ENCODE data around the gene SRMS. TPM values are rescaled to one million over a fixed set of nuclear protein-coding genes. Genes with fewer than 3 reads are reported as not detected.

SRMS gene
- polyA plus RNA-seq, 1 donor (not counting 4 experiments of a cell fraction or from before 2014, with no cell fraction given), result 0.10 TPM

- Histone ChIP-seq H3K9me1 (ENCODE audit: control insufficient read depth, extremely low read depth, insufficient read depth, low read length) (no peaks in the 10 kb centered on the region), H4K20me1 (ENCODE audit: control insufficient read depth, extremely low read depth, insufficient read depth, low read length) (no peaks in the 10 kb centered on the region), H3K27ac (ENCODE audit: control insufficient read depth, insufficient read depth, low read length) (peak overlapping the region; percentile 51), H3K79me2 (ENCODE audit: control insufficient read depth, insufficient read depth, low read length) (no peaks in the 10 kb centered on the region), H3K4me3 (ENCODE audit: control insufficient read depth in 2 of 3, extremely low read depth in 1 of 3, insufficient read depth in 2 of 3, low read depth in 1 of 3, low read length in 3 of 3) (peak overlapping the region; percentile 64 to 81 (median 71)), H3K36me3 (ENCODE audit: control insufficient read depth in 2 of 2, extremely low read depth in 1 of 2, insufficient read depth in 2 of 2, low read length in 2 of 2) (peaks cover 0 to 4% of the 10 kb centered on the region in 2 experiments), H3K4me1 (ENCODE audit: control insufficient read depth, extremely low read depth, insufficient read depth, low read length) (peaks cover 16% of the 10 kb centered on the region), H3K9me3 (ENCODE audit: control insufficient read depth, low read depth, low read length) (no peaks in the 10 kb centered on the region), H3K27me3 (ENCODE audit: control insufficient read depth, extremely low read depth, insufficient read depth, low read length) (no peaks in the 10 kb centered on the region), H2AFZ (ENCODE audit: control insufficient read depth, low read length) (peak overlapping the region; percentile 76), H3K4me2 (ENCODE audit: control insufficient read depth, extremely low read depth, insufficient read depth, low read depth, low read length) (peak overlapping the region; percentile 79), H3K9ac (ENCODE audit: control insufficient read depth, extremely low read depth, insufficient read depth, low read length) (peak overlapping the region; percentile 71)
- dilution Hi-C loops (cut with MboI; ENCODE audit: extremely low pct_ligation_motif_present, low sequenced_read_pairs), result no loop called here
- FAIRE-seq (peak; percentile 72), DNase-seq (ENCODE audit: low read depth, low spot score) (peak; percentile 90)
- TF ChIP-seq EZH2 (IDR thresholded peaks at IDR 0.05; ENCODE audit: low read length), result no peak
- TF ChIP-seq CTCF (optimal IDR thresholded peaks at IDR 0.05 in 1 of 3, IDR thresholded peaks at IDR 0.05 in 1 of 3, conservative IDR thresholded peaks at IDR 0.05 in 1 of 3; ENCODE audit: extremely low read depth in 1 of 3, insufficient read depth in 2 of 3, low read length in 3 of 3), result no peak
Measured at GRCh38 chr20:63553251-63553932, 5.8 kb upstream of the SRMS start.

- no peak overlapping the region for H2AFZ ChIP-seq (ENCODE audit: control insufficient read depth, low read length)
- FAIRE-seq (peak; percentile 82), DNase-seq (ENCODE audit: low read depth, low spot score) (peak; percentile 82)
- H3K36me3 ChIP-seq (ENCODE audit: control insufficient read depth in 2 of 2, extremely low read depth in 1 of 2, insufficient read depth in 2 of 2, low read length in 2 of 2), result peaks cover 0 to 4% of the 10 kb centered on the region in 2 experiments
- TF ChIP-seq CTCF (optimal IDR thresholded peaks at IDR 0.05 in 1 of 3, IDR thresholded peaks at IDR 0.05 in 1 of 3, conservative IDR thresholded peaks at IDR 0.05 in 1 of 3; ENCODE audit: extremely low read depth in 1 of 3, insufficient read depth in 2 of 3, low read length in 3 of 3), result no peak
- no peak for TF ChIP-seq EZH2 (IDR thresholded peaks at IDR 0.05; ENCODE audit: low read length)
- peaks cover 3% of the 10 kb centered on the region for H3K27me3 ChIP-seq (ENCODE audit: control insufficient read depth, extremely low read depth, insufficient read depth, low read length)
- H3K9me1 ChIP-seq (ENCODE audit: control insufficient read depth, extremely low read depth, insufficient read depth, low read length), result no peaks in the 10 kb centered on the region
- no peak overlapping the region for H3K9ac ChIP-seq (ENCODE audit: control insufficient read depth, extremely low read depth, insufficient read depth, low read length)
- peak overlapping the region; percentile 67 for H3K4me2 ChIP-seq (ENCODE audit: control insufficient read depth, extremely low read depth, insufficient read depth, low read depth, low read length)
- peaks cover 16% of the 10 kb centered on the region for H3K4me1 ChIP-seq (ENCODE audit: control insufficient read depth, extremely low read depth, insufficient read depth, low read length)
- no peaks in the 10 kb centered on the region for H3K9me3 ChIP-seq (ENCODE audit: control insufficient read depth, low read depth, low read length)
- no peaks in the 10 kb centered on the region for H4K20me1 ChIP-seq (ENCODE audit: control insufficient read depth, extremely low read depth, insufficient read depth, low read length)
- H3K79me2 ChIP-seq (ENCODE audit: control insufficient read depth, insufficient read depth, low read length), result no peaks in the 10 kb centered on the region
- dilution Hi-C loops (cut with MboI; ENCODE audit: extremely low pct_ligation_motif_present, low sequenced_read_pairs), result no loop called here
- peak overlapping the region; percentile 51 for H3K27ac ChIP-seq (ENCODE audit: control insufficient read depth, insufficient read depth, low read length)
- H3K4me3 ChIP-seq (ENCODE audit: control insufficient read depth in 2 of 3, extremely low read depth in 1 of 3, insufficient read depth in 2 of 3, low read depth in 1 of 3, low read length in 3 of 3), result peak overlapping the region in 2 of 3 experiments; percentile 3 to 55
Measured at GRCh38 chr20:63552481-63553249, 5.1 kb upstream of the SRMS start.
